Upper lobe of right lung (tissue), 1 donor: ENCODE measurements around the gene COL6A1. TPM values are rescaled to one million over a fixed set of nuclear protein-coding genes. Genes with fewer than 3 reads are reported as not detected.

Experiments used
- ATAC-seq: fragments of 200-7000 bp; cut with Tn5 transposase; one replicate; pipeline ENCODE4 v1.9.1; 2020; ENCODE audit warnings: mild to moderate bottlenecking, moderate library complexity
- DNase-seq: peaks from one replicate; pipeline ENCODE4 v3.0.0-alpha.2; 2020
- H3K27ac ChIP-seq: fragments of 200-600 bp; one replicate; pipeline ENCODE4 v1.8.0; 2022
- H3K27me3 ChIP-seq: fragments of 200-600 bp; one replicate; pipeline ENCODE4 v1.8.0; 2022; ENCODE audit warnings: mild to moderate bottlenecking
- H3K36me3 ChIP-seq: fragments of 200-600 bp; one replicate; pipeline ENCODE4 v1.8.0; 2022
- H3K4me1 ChIP-seq: fragments of 200-600 bp; one replicate; pipeline ENCODE4 v1.8.0; 2022
- H3K4me3 ChIP-seq: fragments of 200-600 bp; one replicate; pipeline ENCODE4 v1.8.0; 2022; ENCODE audit warnings: mild to moderate bottlenecking
- H3K9me3 ChIP-seq: fragments of 200-600 bp; one replicate; pipeline ENCODE4 v1.8.0; 2022
- CTCF ChIP-seq: fragments of 200-600 bp; IDR thresholded peaks from one replicate; pipeline ENCODE4 v1.8.0; 2022; ENCODE audit warnings: antibody characterized with exemption
- intact Hi-C: fragments of 100-400 bp; cut with DNase I; formaldehyde crosslinking; loops from one replicate; pipeline ENCODE4 v1.11.0; 2022
- total RNA-seq: library from RNA; stranded (reverse); fragmentation: NEBNext Ultra II Directional; extraction: Animal tissue kit (Norgen Biotek cat#: 25700); gene quantifications from one replicate; pipeline ENCODE4 v1.2.1, GENCODE V29; 2021
- donor health status: DM: no; HTN: yes; CAD: no; lungs with severe emphysema.

COL6A1 gene
- total RNA-seq, 1 donor from 2014 or later, result 175 TPM

GRCh38 chr21:46008893-46009621, 27.5 kb downstream of the COL6A1 start:
- intact Hi-C loops, result no loop called here
- H3K9me3 ChIP-seq, result no peaks in the 10 kb centered on the region
- TF ChIP-seq CTCF, result no peak
- H3K4me1 ChIP-seq, result no peaks in the 10 kb centered on the region
- H3K4me3 ChIP-seq, result no peak overlapping the region
- H3K27ac ChIP-seq, result no peak overlapping the region
- ATAC-seq, result no peak
- no peaks in the 10 kb centered on the region for H3K36me3 ChIP-seq
- no peaks in the 10 kb centered on the region for H3K27me3 ChIP-seq
- DNase-seq, result no peak

GRCh38 chr21:46009951-46010705, 28.6 kb downstream of the COL6A1 start:
- intact Hi-C loops, result no loop called here
- Histone ChIP-seq H3K4me1 (no peaks in the 10 kb centered on the region), H3K4me3 (no peak overlapping the region), H3K27ac (no peak overlapping the region), H3K9me3 (no peaks in the 10 kb centered on the region), H3K27me3 (no peaks in the 10 kb centered on the region), H3K36me3 (no peaks in the 10 kb centered on the region)
- no peak for TF ChIP-seq CTCF
- DNase-seq (no peak), ATAC-seq (no peak)

GRCh38 chr21:46011267-46011967, 29.8 kb downstream of the COL6A1 start:
- Histone ChIP-seq H3K4me1 (no peaks in the 10 kb centered on the region), H3K27me3 (no peaks in the 10 kb centered on the region), H3K9me3 (no peaks in the 10 kb centered on the region), H3K27ac (no peak overlapping the region), H3K4me3 (no peak overlapping the region), H3K36me3 (no peaks in the 10 kb centered on the region)
- ATAC-seq, result no peak
- intact Hi-C loops, result no loop called here
- TF ChIP-seq CTCF, result no peak
- DNase-seq, result no peak

GRCh38 chr21:46012154-46012553, 30.6 kb downstream of the COL6A1 start:
- Histone ChIP-seq H3K4me3 (no peak overlapping the region), H3K36me3 (no peaks in the 10 kb centered on the region), H3K27me3 (no peaks in the 10 kb centered on the region), H3K4me1 (no peaks in the 10 kb centered on the region), H3K27ac (no peak overlapping the region), H3K9me3 (no peaks in the 10 kb centered on the region)
- DNase-seq (no peak), ATAC-seq (no peak)
- intact Hi-C loops, result no loop called here
- no peak for TF ChIP-seq CTCF

GRCh38 chr21:46014828-46015227, 33.3 kb downstream of the COL6A1 start:
- H3K36me3 ChIP-seq, result no peaks in the 10 kb centered on the region
- H3K27ac ChIP-seq, result no peak overlapping the region
- intact Hi-C loops, result no loop called here
- H3K4me1 ChIP-seq, result no peaks in the 10 kb centered on the region
- no peak for DNase-seq
- ATAC-seq, result no peak
- no peaks in the 10 kb centered on the region for H3K9me3 ChIP-seq
- H3K27me3 ChIP-seq, result no peaks in the 10 kb centered on the region
- no peak overlapping the region for H3K4me3 ChIP-seq
- no peak for TF ChIP-seq CTCF
